B cell (primary cell): ENCODE measurements around the gene KRTAP4-9. TPM values are rescaled to one million over a fixed set of nuclear protein-coding genes. Genes with fewer than 3 reads are reported as not detected.
"Not testable (repeated sequence)": the region's sequence is repeated elsewhere in the genome, so short reads cannot be mapped to it uniquely, and the experiment has no call there.

Experiments used
- ATAC-seq: fragments of 200-7000 bp; cut with Tn5 transposase; one replicate; pipeline ENCODE4 v1.10.0; 2021; ENCODE audit warnings: low read depth, mild to moderate bottlenecking, moderate number of reproducible peaks, moderate library complexity
- CTCF ChIA-PET: fragments of 350-600 bp; sonication (Branson Sonifier 250); formaldehyde crosslinking; loops from one replicate; lab custom pipeline; 2021; ENCODE audit warnings: antibody characterized with exemption, inconsistent platforms; lab: Charles Lee
- POLR2A ChIA-PET: fragments of 350-600 bp; sonication (Branson Sonifier 250); formaldehyde crosslinking; loops from one replicate; lab custom pipeline; 2021; ENCODE audit warnings: antibody characterized with exemption; lab: Charles Lee
- DNase-seq: peaks from one replicate; pipeline ENCODE4 v3.0.0; 2013
- H2AFZ ChIP-seq: 2 replicates; pipeline ENCODE4 v1.6.1; 2012; ENCODE audit warnings: mild to moderate bottlenecking, low read depth, low read length; ENCODE audit not compliant: insufficient read depth, poor library complexity, severe bottlenecking
- H3K27ac ChIP-seq, 2 donors: 1 replicate in 1 of 2; 2 replicates in 1 of 2; pipeline ENCODE4 v1.5.1; 2012 to 2013; ENCODE audit warnings: low read length in 2 of 2, mild to moderate bottlenecking in 2 of 2, moderate library complexity in 1 of 2
- H3K27me3 ChIP-seq, 4 experiments: fragments of 200-600 bp in 1 of 4; sonication (generic) in 1 of 4; replicated peaks in 1 of 4; 1 replicate in 2 of 4; 2 replicates in 2 of 4; pipeline versions ENCODE4 v1.6.1 to v1.7.0; 2013 to 2016; ENCODE audit warnings: low read length in 3 of 4, mild to moderate bottlenecking in 2 of 4, mixed read lengths in 1 of 4, moderate library complexity in 1 of 4; ENCODE audit not compliant: insufficient read depth in 4 of 4, control insufficient read depth in 3 of 4; ENCODE audit errors: control extremely low read depth in 1 of 4
- H3K36me3 ChIP-seq, 2 experiments: replicated peaks in 1 of 2; 1 replicate in 1 of 2; 2 replicates in 1 of 2; pipeline versions ENCODE4 v1.6.1 to v1.7.1; 2013; ENCODE audit warnings: low read length in 1 of 2; ENCODE audit not compliant: insufficient read depth in 2 of 2, control insufficient read depth in 1 of 2; ENCODE audit errors: control extremely low read depth in 1 of 2, extremely low read depth in 1 of 2
- H3K4me1 ChIP-seq, 2 donors: fragments of 200-600 bp in 1 of 2; sonication (generic) in 1 of 2; 1 replicate in 1 of 2; 2 replicates in 1 of 2; pipeline versions ENCODE4 v1.5.1 to v1.6.1; 2013 to 2017; ENCODE audit warnings: low read length in 2 of 2; ENCODE audit not compliant: control insufficient read depth in 2 of 2, insufficient read depth in 2 of 2
- H3K4me2 ChIP-seq: replicated peaks from 2 replicates; pipeline ENCODE3; 2012; ENCODE audit warnings: mild to moderate bottlenecking, low read depth, low read length; ENCODE audit not compliant: poor library complexity, severe bottlenecking
- H3K4me3 ChIP-seq, 5 experiments: fragments of 200-600 bp in 1 of 5; sonication (generic) in 1 of 5; 1 replicate in 3 of 5; 2 replicates in 2 of 5; pipeline versions ENCODE4 v1.5.1 to v1.7.0; 2011 to 2016; ENCODE audit warnings: low read length in 4 of 5, mild to moderate bottlenecking in 4 of 5, low read depth in 2 of 5, control low read depth in 1 of 5, moderate library complexity in 1 of 5; ENCODE audit not compliant: insufficient read depth in 1 of 5; ENCODE audit errors: control extremely low read depth in 1 of 5, extremely low read depth in 1 of 5
- H3K79me2 ChIP-seq: fragments of 200-600 bp; sonication (generic); one replicate; pipeline ENCODE4 v1.6.0; 2016; ENCODE audit warnings: low read length; ENCODE audit not compliant: control insufficient read depth, insufficient read depth
- H3K9ac ChIP-seq: fragments of 200-600 bp; sonication (generic); 2 replicates; pipeline ENCODE4 v1.6.1; 2017; ENCODE audit warnings: mild to moderate bottlenecking, low read length, moderate library complexity
- H3K9me3 ChIP-seq, 3 donors: one replicate each; pipeline versions ENCODE4 v1.6.1 to v1.7.1; 2013; ENCODE audit warnings: low read length in 2 of 3; ENCODE audit not compliant: control insufficient read depth in 2 of 3, insufficient read depth in 1 of 3; ENCODE audit errors: control extremely low read depth in 1 of 3
- H4K20me1 ChIP-seq: 2 replicates; pipeline ENCODE4 v1.6.0; 2012; ENCODE audit warnings: mild to moderate bottlenecking, low read length; ENCODE audit not compliant: insufficient read depth, control insufficient read depth, poor library complexity, severe bottlenecking
- H3K27ac Mint-ChIP-seq: one replicate; pipeline ENCODE4 v1.8.0; 2021; ENCODE audit warnings: mixed read lengths
- H3K27me3 Mint-ChIP-seq: one replicate; pipeline ENCODE4 v1.8.0; 2021; ENCODE audit warnings: mixed read lengths
- H3K4me1 Mint-ChIP-seq: one replicate; pipeline ENCODE4 v1.8.0; 2021; ENCODE audit warnings: mixed read lengths
- H3K4me3 Mint-ChIP-seq: one replicate; pipeline ENCODE4 v1.8.0; 2021; ENCODE audit warnings: mixed read lengths
- H3K9me3 Mint-ChIP-seq: one replicate; pipeline ENCODE4 v1.8.0; 2022; ENCODE audit warnings: mixed read lengths; ENCODE audit not compliant: insufficient read depth
- EZH2 ChIP-seq: IDR thresholded peaks from 2 replicates; pipeline ENCODE4 v1.6.1; 2012; ENCODE audit warnings: borderline replicate concordance, low read depth, mild to moderate bottlenecking, moderate library complexity, low read length; ENCODE audit not compliant: insufficient read depth, poor library complexity, severe bottlenecking
- WGBS: methylation state at CpG from one replicate; pipeline ENCODE4 v1.1.5; 2013; ENCODE audit warnings: missing lambda C conversion rate; ENCODE audit not compliant: insufficient coverage; 5-methylcytosine and 5-hydroxymethylcytosine counted together
- intact Hi-C: fragments of 100-400 bp; cut with micrococcal nuclease; formaldehyde crosslinking; loops from one replicate; pipeline ENCODE4 v1.10.0; 2022
- polyA plus RNA-seq: library from polyadenylated mRNA; depleted of rRNA; stranded (reverse); fragments of >200 nt; gene quantifications from 2 replicates; pipeline ENCODE4 v1.2.3, GENCODE V29; 2012
- total RNA-seq, 2 donors: library from RNA; stranded (reverse); fragments of 120-200 nt in 1 of 2; gene quantifications; 1 replicate in 1 of 2; 2 replicates in 1 of 2; pipeline versions ENCODE4 v1.2.3 to v1.2.4, GENCODE V29; 2013 to 2022
- TF ChIP-seq, protein P1 (sequence below): fragments of 200-600 bp; IDR thresholded peaks from one replicate; pipeline ENCODE4 v1.8.0; 2022; ENCODE audit warnings: antibody characterized with exemption, mild to moderate bottlenecking

KRTAP4-9 gene
- total and polyA plus RNA-seq, 2 donors (not counting 1 experiment from before 2014, with no cell fraction given) = not detected

DNA sequence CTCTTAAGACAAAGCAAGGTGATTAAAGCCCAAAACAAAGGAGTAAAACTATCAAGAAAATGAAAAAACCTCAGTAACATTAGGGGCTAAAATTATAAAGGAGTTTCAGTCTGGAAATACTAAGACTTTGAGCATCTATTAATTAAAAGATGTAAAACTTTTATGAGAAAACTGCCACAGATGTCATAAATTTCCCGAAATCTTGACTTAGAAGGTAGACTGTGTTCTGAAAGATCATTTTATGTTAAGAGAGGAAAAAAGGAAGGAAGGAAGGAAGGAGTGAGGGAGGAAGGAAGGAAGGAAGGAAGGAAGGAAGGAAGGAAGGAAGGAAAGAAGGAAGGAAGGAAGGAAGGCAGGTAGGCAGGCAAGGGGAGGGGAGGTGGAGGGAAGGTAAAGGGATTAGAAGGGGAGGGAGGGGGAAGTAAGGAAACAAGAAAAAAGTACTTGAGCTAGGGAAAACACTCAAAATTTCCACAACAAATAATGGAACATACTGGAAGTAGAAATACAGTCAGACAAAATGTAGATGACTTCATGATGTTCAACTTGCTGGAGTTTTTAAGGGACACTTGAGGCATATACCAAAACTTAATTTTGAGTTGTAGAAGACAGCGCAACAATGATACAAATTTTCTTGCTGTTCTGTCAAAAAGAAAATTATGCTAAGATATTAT, 42.5 kb downstream of the KRTAP4-9 start:
- Histone ChIP-seq H4K20me1 (no peaks in the 10 kb centered on the region), H3K4me2 (no peak overlapping the region), H3K4me3 (no peak overlapping the region), H3K79me2 (no peaks in the 10 kb centered on the region), H2AFZ (no peak overlapping the region), H3K36me3 (no peaks in the 10 kb centered on the region), H3K9me3 (peaks cover 3 to 9% (median 5%) of the 10 kb centered on the region in 3 donors), H3K27ac (no peak overlapping the region), H3K4me1 (no peaks in the 10 kb centered on the region), H3K9ac (no peak overlapping the region), H3K27me3 (no peaks in the 10 kb centered on the region)
- H3K4me1 Mint-ChIP-seq = no peaks in the 10 kb centered on the region
- WGBS = 71% methylated on average over 1 of the region's 2 CpGs
- H3K27ac Mint-ChIP-seq = no peak overlapping the region
- H3K4me3 Mint-ChIP-seq = no peak overlapping the region
- TF ChIP-seq, protein P1, sequence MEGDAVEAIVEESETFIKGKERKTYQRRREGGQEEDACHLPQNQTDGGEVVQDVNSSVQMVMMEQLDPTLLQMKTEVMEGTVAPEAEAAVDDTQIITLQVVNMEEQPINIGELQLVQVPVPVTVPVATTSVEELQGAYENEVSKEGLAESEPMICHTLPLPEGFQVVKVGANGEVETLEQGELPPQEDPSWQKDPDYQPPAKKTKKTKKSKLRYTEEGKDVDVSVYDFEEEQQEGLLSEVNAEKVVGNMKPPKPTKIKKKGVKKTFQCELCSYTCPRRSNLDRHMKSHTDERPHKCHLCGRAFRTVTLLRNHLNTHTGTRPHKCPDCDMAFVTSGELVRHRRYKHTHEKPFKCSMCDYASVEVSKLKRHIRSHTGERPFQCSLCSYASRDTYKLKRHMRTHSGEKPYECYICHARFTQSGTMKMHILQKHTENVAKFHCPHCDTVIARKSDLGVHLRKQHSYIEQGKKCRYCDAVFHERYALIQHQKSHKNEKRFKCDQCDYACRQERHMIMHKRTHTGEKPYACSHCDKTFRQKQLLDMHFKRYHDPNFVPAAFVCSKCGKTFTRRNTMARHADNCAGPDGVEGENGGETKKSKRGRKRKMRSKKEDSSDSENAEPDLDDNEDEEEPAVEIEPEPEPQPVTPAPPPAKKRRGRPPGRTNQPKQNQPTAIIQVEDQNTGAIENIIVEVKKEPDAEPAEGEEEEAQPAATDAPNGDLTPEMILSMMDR = no peak
- TF ChIP-seq EZH2 = no peak
- H3K9me3 Mint-ChIP-seq = peaks cover 8% of the 10 kb centered on the region
- CTCF ChIA-PET = no interaction called here
- peaks cover 4% of the 10 kb centered on the region for H3K27me3 Mint-ChIP-seq
- intact Hi-C loops = no loop called here
- DNase-seq = no peak
- no peak for ATAC-seq
- POLR2A ChIA-PET = no interaction called here

DNA sequence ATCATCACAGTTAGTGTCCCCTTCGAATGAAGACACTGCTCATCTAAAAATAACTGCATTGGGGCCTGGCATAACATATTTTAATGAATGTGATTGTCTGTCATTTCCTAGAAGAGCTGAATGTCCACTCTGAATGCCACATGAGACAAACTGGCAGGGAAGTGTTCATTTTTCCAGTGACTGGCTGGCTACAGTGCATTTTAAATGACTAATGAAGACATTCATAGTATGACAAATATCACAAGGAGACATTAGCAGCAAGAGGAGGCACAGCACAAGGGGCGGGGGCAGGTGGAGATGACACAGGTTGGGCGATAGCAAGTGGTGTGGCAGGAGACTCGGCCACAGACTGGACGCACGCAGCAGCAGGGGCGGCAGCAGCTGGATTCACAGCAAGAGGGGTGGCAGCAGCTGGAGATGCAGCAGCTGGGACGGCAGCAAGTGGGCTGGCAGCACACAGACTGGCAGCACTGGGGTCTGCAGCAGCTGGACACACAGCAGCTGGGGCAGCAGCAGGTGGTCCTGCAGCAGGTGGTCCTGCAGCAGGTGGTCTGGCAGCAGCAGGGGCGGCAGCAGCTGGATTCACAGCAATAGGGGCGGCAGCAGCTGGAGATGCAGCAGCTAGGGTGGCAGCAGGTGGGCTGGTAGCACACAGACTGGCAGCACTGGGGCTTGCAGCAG, 43.9 kb downstream of the KRTAP4-9 start:
- H3K27me3 ChIP-seq, H3K27ac ChIP-seq, H3K79me2 ChIP-seq, H4K20me1 ChIP-seq, POLR2A ChIA-PET, H3K27ac Mint-ChIP-seq, H3K9me3 ChIP-seq, H3K27me3 Mint-ChIP-seq, H3K4me1 ChIP-seq, CTCF ChIA-PET, DNase-seq, intact Hi-C loops, H3K36me3 ChIP-seq, H2AFZ ChIP-seq, H3K4me2 ChIP-seq, ATAC-seq, H3K4me3 Mint-ChIP-seq, H3K9me3 Mint-ChIP-seq, H3K4me3 ChIP-seq, H3K4me1 Mint-ChIP-seq, H3K9ac ChIP-seq: not testable (repeated sequence)
- WGBS = 81% methylated on average over 9 of the region's 10 CpGs
